SK-N-SH treated with all-trans-retinoic acid at 6 μM for 48 hours (cell line): Measurements from ENCODE around the gene NPPB.
"Not testable (repeated sequence)": the region's sequence is repeated elsewhere in the genome, so short reads cannot be mapped to it uniquely, and the experiment has no call there.

Experiments used
- ARNTL ChIP-seq: fragments of 450-650 bp; formaldehyde crosslinking; IDR thresholded peaks from 2 replicates; pipeline ENCODE4 v1.5.0; 2020; ENCODE audit warnings: low read depth, mild to moderate bottlenecking, moderate library complexity, borderline replicate concordance
- ESRRG ChIP-seq: fragments of 250-450 bp; sonication (Bioruptor Pico); IDR thresholded peaks from 2 replicates; pipeline ENCODE4 v1.6.1; 2021; ENCODE audit warnings: mild to moderate bottlenecking
- RARB ChIP-seq: fragments of 250-450 bp; sonication (Bioruptor Pico); IDR thresholded peaks from 2 replicates; pipeline ENCODE4 v1.8.0; 2021; ENCODE audit warnings: mild to moderate bottlenecking, moderate library complexity
- ZNF565 ChIP-seq: fragments of 450-650 bp; formaldehyde crosslinking; conservative IDR thresholded peaks from 2 replicates; pipeline ENCODE4 v1.5.0; 2020; ENCODE audit warnings: low read depth, mild to moderate bottlenecking, moderate library complexity
- ZNF70 ChIP-seq: fragments of 450-650 bp; formaldehyde crosslinking; IDR thresholded peaks from 2 replicates; pipeline ENCODE4 v1.5.0; 2020; ENCODE audit warnings: mild to moderate bottlenecking, moderate library complexity
- ZNF8 ChIP-seq: fragments of 450-650 bp; formaldehyde crosslinking; IDR thresholded peaks from 2 replicates; pipeline ENCODE4 v1.5.0; 2020; ENCODE audit warnings: mild to moderate bottlenecking, moderate library complexity
- TF ChIP-seq, protein P1 (sequence below): fragments of 250-450 bp; sonication (Bioruptor Pico); IDR thresholded peaks from 2 replicates; pipeline ENCODE4 v1.8.0; 2020; ENCODE audit warnings: mild to moderate bottlenecking, moderate library complexity, borderline replicate concordance
- TF ChIP-seq, protein P2 (sequence below): fragments of 250-450 bp; sonication (Bioruptor Pico); IDR thresholded peaks from 2 replicates; pipeline ENCODE4 v1.5.1; 2021; ENCODE audit warnings: mild to moderate bottlenecking, moderate library complexity

DNA sequence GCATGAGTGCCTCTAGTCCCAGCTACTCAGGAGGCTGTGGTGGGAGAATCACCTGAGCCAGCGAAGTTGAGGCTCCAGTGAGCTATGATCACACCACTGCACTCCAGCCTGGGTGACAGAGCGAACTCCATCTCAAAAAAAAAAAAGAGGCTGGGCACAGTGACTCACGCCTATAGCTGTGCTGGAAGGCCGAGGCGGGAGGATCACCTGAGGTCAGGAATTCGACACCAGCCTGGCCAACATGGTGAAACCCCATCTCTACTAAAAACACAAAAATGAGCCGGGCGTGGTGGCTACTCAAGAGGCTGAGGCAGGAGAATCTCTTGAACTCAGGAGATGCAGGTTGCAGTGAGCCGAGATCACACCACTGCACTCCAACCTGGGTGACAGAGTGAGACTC lies 42.7 kb upstream of the NPPB start:
- not testable (repeated sequence) for TF ChIP-seq ZNF565 (CRISPR knock-in tag); ARNTL (CRISPR knock-in tag); ESRRG (CRISPR knock-in tag); ZNF70; ZNF8 (CRISPR knock-in tag); RARB (CRISPR knock-in tag)
- TF ChIP-seq, protein P1, sequence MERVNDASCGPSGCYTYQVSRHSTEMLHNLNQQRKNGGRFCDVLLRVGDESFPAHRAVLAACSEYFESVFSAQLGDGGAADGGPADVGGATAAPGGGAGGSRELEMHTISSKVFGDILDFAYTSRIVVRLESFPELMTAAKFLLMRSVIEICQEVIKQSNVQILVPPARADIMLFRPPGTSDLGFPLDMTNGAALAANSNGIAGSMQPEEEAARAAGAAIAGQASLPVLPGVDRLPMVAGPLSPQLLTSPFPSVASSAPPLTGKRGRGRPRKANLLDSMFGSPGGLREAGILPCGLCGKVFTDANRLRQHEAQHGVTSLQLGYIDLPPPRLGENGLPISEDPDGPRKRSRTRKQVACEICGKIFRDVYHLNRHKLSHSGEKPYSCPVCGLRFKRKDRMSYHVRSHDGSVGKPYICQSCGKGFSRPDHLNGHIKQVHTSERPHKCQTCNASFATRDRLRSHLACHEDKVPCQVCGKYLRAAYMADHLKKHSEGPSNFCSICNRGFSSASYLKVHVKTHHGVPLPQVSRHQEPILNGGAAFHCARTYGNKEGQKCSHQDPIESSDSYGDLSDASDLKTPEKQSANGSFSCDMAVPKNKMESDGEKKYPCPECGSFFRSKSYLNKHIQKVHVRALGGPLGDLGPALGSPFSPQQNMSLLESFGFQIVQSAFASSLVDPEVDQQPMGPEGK (CRISPR knock-in tag) = not testable (repeated sequence)
- TF ChIP-seq, protein P2, sequence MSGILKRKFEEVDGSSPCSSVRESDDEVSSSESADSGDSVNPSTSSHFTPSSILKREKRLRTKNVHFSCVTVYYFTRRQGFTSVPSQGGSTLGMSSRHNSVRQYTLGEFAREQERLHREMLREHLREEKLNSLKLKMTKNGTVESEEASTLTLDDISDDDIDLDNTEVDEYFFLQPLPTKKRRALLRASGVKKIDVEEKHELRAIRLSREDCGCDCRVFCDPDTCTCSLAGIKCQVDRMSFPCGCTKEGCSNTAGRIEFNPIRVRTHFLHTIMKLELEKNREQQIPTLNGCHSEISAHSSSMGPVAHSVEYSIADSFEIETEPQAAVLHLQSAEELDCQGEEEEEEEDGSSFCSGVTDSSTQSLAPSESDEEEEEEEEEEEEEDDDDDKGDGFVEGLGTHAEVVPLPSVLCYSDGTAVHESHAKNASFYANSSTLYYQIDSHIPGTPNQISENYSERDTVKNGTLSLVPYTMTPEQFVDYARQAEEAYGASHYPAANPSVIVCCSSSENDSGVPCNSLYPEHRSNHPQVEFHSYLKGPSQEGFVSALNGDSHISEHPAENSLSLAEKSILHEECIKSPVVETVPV = not testable (repeated sequence)
